GM18867 (cell line): ENCODE measurements around the gene FAM227B.
"Not testable (repeated sequence)": the region's sequence is repeated elsewhere in the genome, so short reads cannot be mapped to it uniquely, and the experiment has no call there.

ENCODE experiments used
- ATAC-seq: cut with Tn5 transposase; IDR thresholded peaks from one replicate; pipeline ENCODE4 v1.9.1; 2021; ENCODE audit warnings: mild to moderate bottlenecking, moderate library complexity; ENCODE audit not compliant: unreplicated experiment

FAM227B gene

GRCh38 chr15:49620658-49621368, at the start of gene FAM227B, which contains the start of gene DTWD1:
FAM227B (minus strand) TSS chr15:49620818; CDS start chr15:49615171, 5,647 bp downstream.
DTWD1 (plus strand) TSS chr15:49621048; CDS start chr15:49625168, 4,120 bp downstream.
- peak; percentile 98 for ATAC-seq

GRCh38 chr15:49669288-49669687, 48.7 kb upstream of the FAM227B start:
- no peak for ATAC-seq

GRCh38 chr15:49666486-49666885, 45.9 kb upstream of the FAM227B start:
- ATAC-seq: not testable (repeated sequence)

GRCh38 chr15:49664716-49665115, 44.1 kb upstream of the FAM227B start:
- no peak for ATAC-seq

- ATAC-seq: no peak
Measured at GRCh38 chr15:49656734-49657133, 36.1 kb upstream of the FAM227B start.

GRCh38 chr15:49652922-49653321, 32.3 kb upstream of the FAM227B start:
- ATAC-seq: no peak

- ATAC-seq: no peak
Measured at GRCh38 chr15:49650676-49651075, 30.1 kb upstream of the FAM227B start.

GRCh38 chr15:49649987-49650386, 29.4 kb upstream of the FAM227B start:
- no peak for ATAC-seq

- ATAC-seq: no peak
Measured at GRCh38 chr15:49646891-49647290, 26.3 kb upstream of the FAM227B start.

GRCh38 chr15:49645941-49646340, 25.3 kb upstream of the FAM227B start:
- ATAC-seq: no peak

GRCh38 chr15:49645277-49645676, 24.7 kb upstream of the FAM227B start:
- no peak for ATAC-seq

- ATAC-seq: no peak
Measured at GRCh38 chr15:49644364-49644794, 23.8 kb upstream of the FAM227B start.

GRCh38 chr15:49637857-49638256, 17.2 kb upstream of the FAM227B start:
- ATAC-seq: no peak

- ATAC-seq: no peak
Measured at GRCh38 chr15:49628379-49628778, 7.8 kb upstream of the FAM227B start.

GRCh38 chr15:49627407-49627877, 6.8 kb upstream of the FAM227B start:
- ATAC-seq: no peak

- ATAC-seq: no peak
Measured at GRCh38 chr15:49625460-49626036, 4.9 kb upstream of the FAM227B start.

GRCh38 chr15:49624056-49624455, 3.4 kb upstream of the FAM227B start:
- ATAC-seq: no peak

- no peak for ATAC-seq
Measured at GRCh38 chr15:49622561-49622960, 1.9 kb upstream of the FAM227B start.

GRCh38 chr15:49621887-49622286, 1.3 kb upstream of the FAM227B start:
- no peak for ATAC-seq

- no peak for ATAC-seq
Measured at GRCh38 chr15:49621401-49621811, 788 bp upstream of the FAM227B start.

GRCh38 chr15:49620199-49620598, 419 bp downstream of the FAM227B start:
- ATAC-seq: peak; percentile 6

GRCh38 chr15:49619226-49619625, 1.4 kb downstream of the FAM227B start:
- ATAC-seq: no peak
